Liver (tissue), 9 donors: ENCODE data around the gene CST3. TPM values are rescaled to one million over a fixed set of nuclear protein-coding genes. Genes with fewer than 3 reads are reported as not detected.

Experiments
- DNase-seq: peaks from one replicate; pipeline ENCODE4 v3.0.0-alpha.2; 2017; ENCODE audit warnings: low spot score
- H3K27ac ChIP-seq, 2 donors: one replicate each; pipeline ENCODE4 v1.7.0; 2013; ENCODE audit warnings: inconsistent platforms in 2 of 2, low read length in 2 of 2, control low read depth in 1 of 2, low read depth in 1 of 2, mild to moderate bottlenecking in 1 of 2
- H3K27me3 ChIP-seq, 4 donors: one replicate each; pipeline versions ENCODE4 v1.6.1 to v1.7.0; 2013; ENCODE audit warnings: low read length in 3 of 4, inconsistent platforms in 1 of 4, mild to moderate bottlenecking in 1 of 4, moderate library complexity in 1 of 4; ENCODE audit not compliant: control insufficient read depth in 4 of 4, insufficient read depth in 4 of 4
- H3K36me3 ChIP-seq, 4 donors: one replicate each; pipeline versions ENCODE4 v1.6.1 to v1.7.0; 2013; ENCODE audit warnings: low read length in 3 of 4, mild to moderate bottlenecking in 3 of 4, low read depth in 1 of 4, moderate library complexity in 1 of 4; ENCODE audit not compliant: control insufficient read depth in 4 of 4, insufficient read depth in 3 of 4
- H3K4me1 ChIP-seq, 4 donors: one replicate each; pipeline versions ENCODE4 v1.6.1 to v1.7.0; 2013; ENCODE audit warnings: low read length in 3 of 4, mild to moderate bottlenecking in 3 of 4, moderate library complexity in 1 of 4; ENCODE audit not compliant: control insufficient read depth in 4 of 4, insufficient read depth in 4 of 4
- H3K4me3 ChIP-seq, 3 donors: one replicate each; pipeline versions ENCODE4 v1.6.1 to v1.7.0; 2013; ENCODE audit warnings: low read length in 3 of 3, control low read depth in 1 of 3, low read depth in 1 of 3, mild to moderate bottlenecking in 1 of 3
- H3K9ac ChIP-seq, 2 donors: one replicate each; pipeline ENCODE4 v1.7.0; 2013; ENCODE audit warnings: low read length in 2 of 2, mild to moderate bottlenecking in 2 of 2, moderate library complexity in 2 of 2, control low read depth in 1 of 2, low read depth in 1 of 2
- H3K9me3 ChIP-seq, 4 donors: one replicate each; pipeline versions ENCODE4 v1.6.1 to v1.7.0; 2013; ENCODE audit warnings: low read length in 3 of 4; ENCODE audit not compliant: control insufficient read depth in 4 of 4
- ATF3 ChIP-seq: IDR thresholded peaks from 2 replicates; pipeline ENCODE4 v1.6.1; 2016; ENCODE audit warnings: antibody characterized with exemption
- CTCF ChIP-seq: fragments of 150-350 bp; IDR thresholded peaks from 2 replicates; pipeline ENCODE4 v1.5.1; 2017; ENCODE audit warnings: improper control_type of control experiment, low read depth, low read length; ENCODE audit not compliant: missing input control
- EGR1 ChIP-seq, 2 donors: IDR thresholded peaks; 2 replicates each; pipeline ENCODE4 v1.6.1; 2016 to 2018; ENCODE audit warnings: antibody characterized with exemption in 2 of 2, low read depth in 2 of 2
- FOXA1 ChIP-seq: IDR thresholded peaks from 2 replicates; pipeline ENCODE4 v1.6.1; 2016; ENCODE audit warnings: antibody characterized with exemption
- FOXA2 ChIP-seq: IDR thresholded peaks from 2 replicates; pipeline ENCODE4 v1.6.1; 2016; ENCODE audit warnings: antibody characterized with exemption
- GABPA ChIP-seq, 2 donors: IDR thresholded peaks in 1 of 2; conservative IDR thresholded peaks in 1 of 2; 2 replicates each; pipeline ENCODE4 v1.6.1; 2016; ENCODE audit warnings: antibody characterized with exemption in 2 of 2, mild to moderate bottlenecking in 1 of 2, moderate library complexity in 1 of 2
- HNF4A ChIP-seq, 2 donors: conservative IDR thresholded peaks; 2 replicates each; pipeline ENCODE4 v1.6.1; 2016; ENCODE audit warnings: antibody characterized with exemption in 2 of 2, mild to moderate bottlenecking in 2 of 2
- HNF4G ChIP-seq: IDR thresholded peaks from 2 replicates; pipeline ENCODE4 v1.6.1; 2016; ENCODE audit warnings: antibody characterized with exemption
- JUND ChIP-seq, 2 donors: IDR thresholded peaks; 2 replicates each; pipeline ENCODE4 v1.6.1; 2016; ENCODE audit warnings: antibody characterized with exemption in 2 of 2
- MAX ChIP-seq: IDR thresholded peaks from 2 replicates; pipeline ENCODE4 v1.6.1; 2016; ENCODE audit warnings: antibody characterized with exemption
- NR2F2 ChIP-seq: IDR thresholded peaks from 2 replicates; pipeline ENCODE4 v1.6.1; 2016; ENCODE audit warnings: antibody characterized with exemption
- RAD21 ChIP-seq, 2 donors: IDR thresholded peaks; 2 replicates each; pipeline ENCODE4 v1.6.1; 2016; ENCODE audit warnings: antibody characterized with exemption in 2 of 2, mild to moderate bottlenecking in 2 of 2
- REST ChIP-seq: IDR thresholded peaks from 2 replicates; pipeline ENCODE4 v1.6.1; 2016; ENCODE audit warnings: antibody characterized with exemption, mild to moderate bottlenecking
- RXRA ChIP-seq, 2 donors: IDR thresholded peaks; 2 replicates each; pipeline ENCODE4 v1.6.1; 2017 to 2018; ENCODE audit warnings: antibody characterized with exemption in 2 of 2, mild to moderate bottlenecking in 1 of 2
- SP1 ChIP-seq: IDR thresholded peaks from 2 replicates; pipeline ENCODE4 v1.6.1; 2018; ENCODE audit warnings: antibody characterized with exemption, mild to moderate bottlenecking
- TAF1 ChIP-seq: conservative IDR thresholded peaks from 2 replicates; pipeline ENCODE4 v1.6.1; 2016; ENCODE audit warnings: antibody characterized with exemption, mild to moderate bottlenecking
- YY1 ChIP-seq: IDR thresholded peaks from 2 replicates; pipeline ENCODE4 v1.6.1; 2016; ENCODE audit warnings: antibody characterized with exemption, mild to moderate bottlenecking
- ZBTB33 ChIP-seq: IDR thresholded peaks from 2 replicates; pipeline ENCODE4 v1.6.1; 2016; ENCODE audit warnings: antibody characterized with exemption
- WGBS: extraction: QIAGEN DNeasy Blood & Tissue Kit; methylation state at CpG from one replicate; pipeline ENCODE4 v1.1.7; 2013; 5-methylcytosine and 5-hydroxymethylcytosine counted together
- polyA plus RNA-seq, 2 donors: library from polyadenylated mRNA; stranded (reverse) in 1 of 2; unstranded in 1 of 2; fragments of 200-250 nt in 1 of 2; fragments of >200 nt in 1 of 2; fragmentation: Nextera tagmentation in 1 of 2; extraction: Ambion mirVana in 1 of 2; gene quantifications; one replicate each; pipeline versions ENCODE4 v1.2.1 to v1.2.3, GENCODE V29; 2013 to 2015
- total RNA-seq, 2 donors: library from RNA; depleted of rRNA; stranded (reverse); fragments of >200 nt; gene quantifications; one replicate each; pipeline ENCODE4 v1.2.3, GENCODE V29; 2014
- donor health status: healthy.
- donor health status: healthy.
- donor health status: healthy.
- donor health status: healthy.
- donor health status: healthy.

CST3 gene
- total and polyA plus RNA-seq, 4 donors, result 153 to 1,712 (median 513) TPM

- Histone ChIP-seq H3K36me3 (no peaks in the 10 kb centered on the region), H3K27ac (no peak overlapping the region), H3K27me3 (peaks cover 0 to 3% (median 0%) of the 10 kb centered on the region in 4 donors), H3K9ac (no peak overlapping the region), H3K4me1 (no peaks in the 10 kb centered on the region), H3K9me3 (no peaks in the 10 kb centered on the region), H3K4me3 (no peak overlapping the region)
- DNase-seq, result no peak
- 68% methylated on average over 6 of the region's 6 CpGs for WGBS
- TF ChIP-seq SP1, result no peak
- TF ChIP-seq HNF4G, result no peak
- TF ChIP-seq ZBTB33, result no peak
- TF ChIP-seq GABPA (IDR thresholded peaks at IDR 0.05 in 1 of 2, conservative IDR thresholded peaks at IDR 0.05 in 1 of 2), result no peak
- TF ChIP-seq FOXA1, result no peak
- TF ChIP-seq REST, result no peak
- TF ChIP-seq HNF4A (conservative IDR thresholded peaks at IDR 0.05), result no peak
- TF ChIP-seq MAX, result no peak
- TF ChIP-seq JUND (IDR thresholded peaks at IDR 0.05), result no peak
- no peak for TF ChIP-seq RXRA (IDR thresholded peaks at IDR 0.05)
- no peak for TF ChIP-seq TAF1
- TF ChIP-seq RAD21 (IDR thresholded peaks at IDR 0.05), result no peak
These were observed 35.1 kb downstream of the CST3 start for GRCh38 chr20:23602699-23603098.

- Histone ChIP-seq H3K9me3 (no peaks in the 10 kb centered on the region), H3K27ac (no peak overlapping the region), H3K9ac (no peak overlapping the region), H3K27me3 (peaks cover 0 to 3% (median 0%) of the 10 kb centered on the region in 4 donors), H3K4me1 (no peaks in the 10 kb centered on the region), H3K4me3 (no peak overlapping the region), H3K36me3 (no peaks in the 10 kb centered on the region)
- WGBS, result 61% methylated on average over 2 of the region's 2 CpGs
- DNase-seq, result no peak
- TF ChIP-seq GABPA (IDR thresholded peaks at IDR 0.05 in 1 of 2, conservative IDR thresholded peaks at IDR 0.05 in 1 of 2) (no peak), RXRA (IDR thresholded peaks at IDR 0.05) (no peak), HNF4A (conservative IDR thresholded peaks at IDR 0.05) (no peak), ATF3 (no peak), JUND (IDR thresholded peaks at IDR 0.05) (no peak), TAF1 (no peak), YY1 (no peak), NR2F2 (no peak), FOXA1 (no peak), SP1 (no peak), FOXA2 (no peak), ZBTB33 (no peak), CTCF (no peak), MAX (no peak), EGR1 (IDR thresholded peaks at IDR 0.05; ENCODE audit: low read depth in 2 of 2) (no peak), RAD21 (IDR thresholded peaks at IDR 0.05) (no peak), REST (no peak)
These were observed 35.5 kb downstream of the CST3 start for GRCh38 chr20:23602241-23602640.
